ENCODE measurements around the gene SEC11C. TPM values are rescaled to one million over a fixed set of nuclear protein-coding genes. Genes with fewer than 3 reads are reported as not detected.

Gene SEC11C
- 10 to 100 TPM; 38.4 to 39.9 TPM for total RNA-seq

GRCh38 chr18:59139615-59140301 lies at the start of gene SEC11C:
TSS of gene SEC11C (plus strand) at chr18:59139884. CDS start at chr18:59139949, 65 bp downstream.
- Mint-ChIP-seq H3K9me3 (peaks cover 2% of the 10 kb centered on the region), H3K27me3 (peaks cover 5% of the 10 kb centered on the region), H3K27ac (peak within 1 kb of the TSS; percentile 96), H3K4me1 (peaks cover 26% of the 10 kb centered on the region), H3K4me3 (peak within 1 kb of the TSS; percentile 91), H3K36me3 (peaks cover 2% of the 10 kb centered on the region)
- ATAC-seq (ENCODE audit: low read depth) (peak; percentile 94), DNase-seq (peak; percentile 91)
- POLR2A ChIA-PET, result interaction anchor here (0.6 kb wide), 1 partner anchor 442 kb away, joined by 3 read pairs; no protein-coding TSS in a partner anchor

- Mint-ChIP-seq H3K36me3 (no peaks in the 10 kb centered on the region), H3K4me3 (no peak overlapping the region), H3K9me3 (no peaks in the 10 kb centered on the region), H3K27me3 (peaks cover 14% of the 10 kb centered on the region), H3K27ac (no peak overlapping the region), H3K4me1 (no peaks in the 10 kb centered on the region)
- POLR2A ChIA-PET, result no interaction called here
- no peak for ATAC-seq (ENCODE audit: low read depth)
- DNase-seq, result no peak
Measured at GRCh38 chr18:59090966-59091603, 48.6 kb upstream of the SEC11C start.

- no peak overlapping the region for H3K4me3 Mint-ChIP-seq
- no peak overlapping the region for H3K27ac Mint-ChIP-seq
- no peak for ATAC-seq (ENCODE audit: low read depth)
- no peaks in the 10 kb centered on the region for H3K36me3 Mint-ChIP-seq
- peaks cover 9% of the 10 kb centered on the region for H3K27me3 Mint-ChIP-seq
- DNase-seq, result no peak
- no peaks in the 10 kb centered on the region for H3K4me1 Mint-ChIP-seq
- H3K9me3 Mint-ChIP-seq, result no peaks in the 10 kb centered on the region
- POLR2A ChIA-PET, result no interaction called here
Measured at GRCh38 chr18:59093668-59094067, 46.0 kb upstream of the SEC11C start.

GRCh38 chr18:59094569-59094968 lies 45.1 kb upstream of the SEC11C start:
- Mint-ChIP-seq H3K4me1 (no peaks in the 10 kb centered on the region), H3K36me3 (no peaks in the 10 kb centered on the region), H3K9me3 (no peaks in the 10 kb centered on the region), H3K27me3 (peaks cover 9% of the 10 kb centered on the region), H3K27ac (no peak overlapping the region), H3K4me3 (no peak overlapping the region)
- DNase-seq, result no peak
- POLR2A ChIA-PET, result no interaction called here
- ATAC-seq (ENCODE audit: low read depth), result no peak

GRCh38 chr18:59096098-59096789 lies 43.4 kb upstream of the SEC11C start:
- H3K27ac Mint-ChIP-seq, result no peak overlapping the region
- POLR2A ChIA-PET, result no interaction called here
- H3K27me3 Mint-ChIP-seq, result peaks cover 13% of the 10 kb centered on the region
- H3K9me3 Mint-ChIP-seq, result no peaks in the 10 kb centered on the region
- no peak for DNase-seq
- ATAC-seq (ENCODE audit: low read depth), result no peak
- no peaks in the 10 kb centered on the region for H3K36me3 Mint-ChIP-seq
- no peak overlapping the region for H3K4me3 Mint-ChIP-seq
- H3K4me1 Mint-ChIP-seq, result no peaks in the 10 kb centered on the region

- Mint-ChIP-seq H3K4me1 (no peaks in the 10 kb centered on the region), H3K27ac (no peak overlapping the region), H3K4me3 (no peak overlapping the region), H3K9me3 (no peaks in the 10 kb centered on the region), H3K27me3 (peaks cover 27% of the 10 kb centered on the region), H3K36me3 (no peaks in the 10 kb centered on the region)
- ATAC-seq (ENCODE audit: low read depth), result no peak
- POLR2A ChIA-PET, result no interaction called here
- DNase-seq, result no peak
Measured at GRCh38 chr18:59101830-59102414, 37.8 kb upstream of the SEC11C start.

GRCh38 chr18:59109375-59109774 lies 30.3 kb upstream of the SEC11C start:
- no peaks in the 10 kb centered on the region for H3K4me1 Mint-ChIP-seq
- no peak overlapping the region for H3K4me3 Mint-ChIP-seq
- H3K27me3 Mint-ChIP-seq, result peaks cover 44% of the 10 kb centered on the region
- no peak overlapping the region for H3K27ac Mint-ChIP-seq
- no peak for ATAC-seq (ENCODE audit: low read depth)
- DNase-seq, result no peak
- POLR2A ChIA-PET, result no interaction called here
- H3K9me3 Mint-ChIP-seq, result no peaks in the 10 kb centered on the region
- no peaks in the 10 kb centered on the region for H3K36me3 Mint-ChIP-seq

- Mint-ChIP-seq H3K4me3 (no peak overlapping the region), H3K36me3 (no peaks in the 10 kb centered on the region), H3K4me1 (no peaks in the 10 kb centered on the region), H3K9me3 (no peaks in the 10 kb centered on the region), H3K27ac (no peak overlapping the region), H3K27me3 (peaks cover 37% of the 10 kb centered on the region)
- no peak for ATAC-seq (ENCODE audit: low read depth)
- POLR2A ChIA-PET, result no interaction called here
- DNase-seq, result no peak
Measured at GRCh38 chr18:59114160-59114559, 25.5 kb upstream of the SEC11C start.

- DNase-seq, result no peak
- ATAC-seq (ENCODE audit: low read depth), result no peak
Measured at GRCh38 chr18:59123588-59124369, 15.9 kb upstream of the SEC11C start.

GRCh38 chr18:59124370-59124704 lies 15.3 kb upstream of the SEC11C start:
- POLR2A ChIA-PET, result no interaction called here
- Mint-ChIP-seq H3K4me3 (no peak overlapping the region), H3K27me3 (peaks cover 38% of the 10 kb centered on the region), H3K27ac (no peak overlapping the region), H3K9me3 (no peaks in the 10 kb centered on the region), H3K36me3 (no peaks in the 10 kb centered on the region), H3K4me1 (no peaks in the 10 kb centered on the region)
- DNase-seq, result no peak
- ATAC-seq (ENCODE audit: low read depth), result no peak

More at GRCh38 chr18:59123588-59124369, 15.9 kb upstream of the SEC11C start:
- POLR2A ChIA-PET, result no interaction called here
- Mint-ChIP-seq H3K36me3 (no peaks in the 10 kb centered on the region), H3K9me3 (no peaks in the 10 kb centered on the region), H3K27ac (no peak overlapping the region), H3K4me1 (no peaks in the 10 kb centered on the region), H3K4me3 (no peak overlapping the region), H3K27me3 (peaks cover 36% of the 10 kb centered on the region)

- no peak overlapping the region for H3K27ac Mint-ChIP-seq
Measured at GRCh38 chr18:59127047-59127446, 12.6 kb upstream of the SEC11C start.

GRCh38 chr18:59129951-59130703 lies 9.6 kb upstream of the SEC11C start:
- Mint-ChIP-seq H3K4me3 (no peak overlapping the region), H3K9me3 (no peaks in the 10 kb centered on the region), H3K27ac (no peak overlapping the region), H3K27me3 (peaks cover 44% of the 10 kb centered on the region), H3K4me1 (no peaks in the 10 kb centered on the region), H3K36me3 (no peaks in the 10 kb centered on the region)
- DNase-seq (no peak), ATAC-seq (ENCODE audit: low read depth) (no peak)
- POLR2A ChIA-PET, result no interaction called here

More at GRCh38 chr18:59127047-59127446, 12.6 kb upstream of the SEC11C start:
- H3K4me1 Mint-ChIP-seq, result no peaks in the 10 kb centered on the region
- no peak overlapping the region for H3K4me3 Mint-ChIP-seq
- POLR2A ChIA-PET, result no interaction called here
- H3K27me3 Mint-ChIP-seq, result peaks cover 39% of the 10 kb centered on the region
- H3K9me3 Mint-ChIP-seq, result no peaks in the 10 kb centered on the region
- ATAC-seq (ENCODE audit: low read depth) (no peak), DNase-seq (no peak)
- H3K36me3 Mint-ChIP-seq, result no peaks in the 10 kb centered on the region
